K562 (cell line): ENCODE data around the gene OTOP3. TPM values are rescaled to one million over a fixed set of nuclear protein-coding genes. Genes with fewer than 3 reads are reported as not detected.

Experiments used
- ATAC-seq: fragments of 200-7000 bp; cut with Tn5 transposase; 3 replicates; pipeline ENCODE4 v1.9.1; 2020; ENCODE audit warnings: moderate library complexity
- BruUV-seq: library from RNA; stranded (reverse); fragments of 400-500 nt; replicated peaks from 2 replicates; lab custom pipeline; 2021; lab: Mats Ljungman, UMichigan
- CTCF ChIA-PET: fragments of 300-600 bp; formaldehyde crosslinking; extraction: SDS; loops from one replicate; lab custom pipeline; 2021; ENCODE audit warnings: low intra/inter-chr PET ratio; lab: Yijun Ruan, JAX
- POLR2A ChIA-PET: fragments of 300-600, 350-650 bp; sonication (Branson Sonifier 250); formaldehyde crosslinking; extraction: SDS; loops from one replicate; lab custom pipeline; 2021; ENCODE audit warnings: antibody characterized with exemption, inconsistent platforms; lab: Yijun Ruan, JAX
- DNase-seq, 4 experiments: peaks; one replicate each; pipeline versions ENCODE4 v3.0.0 to v3.0.0-alpha.2; 2011 to 2018; ENCODE audit warnings: low spot score in 3 of 4, mixed read lengths in 3 of 4; ENCODE audit errors: extremely low read depth in 1 of 4
- FAIRE-seq: peaks from 2 replicates; lab custom pipeline; 2011; peaks lifted over from hg19 to GRCh38; lab: Jason Lieb, UNC
- H2AFZ ChIP-seq: 2 replicates; pipeline ENCODE4 v1.6.0; 2011; ENCODE audit warnings: low read depth, low read length, control low read depth, inconsistent platforms
- H3K27ac ChIP-seq: fragments of 200-600 bp; 3 replicates; pipeline ENCODE4 v1.8.0; 2011; ENCODE audit warnings: low read depth, mild to moderate bottlenecking, control low read depth, inconsistent platforms, low read length, moderate library complexity, mixed read lengths; ENCODE audit errors: extremely low read depth
- H3K27me3 ChIP-seq, 2 experiments: fragments of 300-600 bp in 1 of 2; 2 replicates in 1 of 2; 3 replicates in 1 of 2; pipeline versions ENCODE4 v1.6.0 to v1.8.0; 2011; ENCODE audit warnings: inconsistent platforms in 2 of 2, low read length in 2 of 2, mild to moderate bottlenecking in 1 of 2, mixed read lengths in 1 of 2, moderate library complexity in 1 of 2; ENCODE audit not compliant: control insufficient read depth in 2 of 2, insufficient read depth in 2 of 2
- H3K36me3 ChIP-seq: fragments of 300-600 bp; 3 replicates; pipeline ENCODE4 v1.8.0; 2011; ENCODE audit warnings: mild to moderate bottlenecking, low read length, inconsistent platforms; ENCODE audit not compliant: control insufficient read depth, insufficient read depth
- H3K4me1 ChIP-seq, 2 experiments: fragments of 200-600 bp in 1 of 2; replicated peaks in 1 of 2; 2 replicates in 1 of 2; 3 replicates in 1 of 2; pipeline versions ENCODE4 v1.5.1 to v1.8.0; 2011; ENCODE audit warnings: inconsistent platforms in 2 of 2, low read length in 2 of 2, mild to moderate bottlenecking in 1 of 2, mixed read lengths in 1 of 2, moderate library complexity in 1 of 2; ENCODE audit not compliant: control insufficient read depth in 2 of 2, insufficient read depth in 2 of 2
- H3K4me2 ChIP-seq: 2 replicates; pipeline ENCODE4 v1.6.1; 2011; ENCODE audit warnings: low read length, control low read depth, inconsistent platforms, mixed read lengths; ENCODE audit not compliant: insufficient read depth
- H3K4me3 ChIP-seq: fragments of 200-600 bp; sonication (generic), shearing (Covaris generic); 2 replicates; pipeline ENCODE4 v1.5.1; 2016; ENCODE audit warnings: control low read depth, inconsistent platforms
- H3K79me2 ChIP-seq: fragments of 200-600 bp; 3 replicates; pipeline ENCODE4 v1.8.0; 2011; ENCODE audit warnings: low read length, inconsistent platforms; ENCODE audit not compliant: control insufficient read depth, insufficient read depth
- H3K9ac ChIP-seq, 2 experiments: 2 replicates each; pipeline versions ENCODE4 v1.6.0 to v1.6.1; 2011; ENCODE audit warnings: low read depth in 2 of 2, low read length in 2 of 2, control low read depth in 1 of 2, inconsistent platforms in 1 of 2, mild to moderate bottlenecking in 1 of 2, mixed read lengths in 1 of 2; ENCODE audit not compliant: insufficient read depth in 1 of 2
- H3K9me1 ChIP-seq: one replicate; pipeline ENCODE4 v1.6.0; 2011; ENCODE audit warnings: inconsistent platforms, mild to moderate bottlenecking, low read length, moderate library complexity; ENCODE audit not compliant: control insufficient read depth, insufficient read depth
- H3K9me3 ChIP-seq: replicated peaks from 2 replicates; pipeline ENCODE4 v1.5.1; 2011; ENCODE audit warnings: low read depth, low read length, inconsistent platforms; ENCODE audit not compliant: control insufficient read depth, insufficient read depth
- H4K20me1 ChIP-seq: replicated peaks from 2 replicates; pipeline ENCODE4 v1.6.1; 2011; ENCODE audit warnings: low read length, inconsistent platforms, mixed read lengths; ENCODE audit not compliant: control insufficient read depth, insufficient read depth
- BCOR ChIP-seq: fragments of 450-650 bp; IDR thresholded peaks from 2 replicates; pipeline ENCODE4 v1.6.1; 2016
- MTA2 ChIP-seq: fragments of 450-650 bp; IDR thresholded peaks from 2 replicates; pipeline ENCODE4 v1.6.1; 2016; ENCODE audit warnings: low read depth
- RBM25 ChIP-seq: fragments of 200-400 bp; formaldehyde crosslinking; IDR thresholded peaks from 2 replicates; pipeline ENCODE4 v1.6.1; 2018; ENCODE audit warnings: low read length, low read depth, moderate library complexity; ENCODE audit not compliant: severe bottlenecking
- ZFP36 ChIP-seq: fragments of 150-350 bp; IDR thresholded peaks from 2 replicates; pipeline ENCODE4 v1.6.1; 2018; ENCODE audit warnings: low read length, low read depth; ENCODE audit not compliant: partially characterized antibody
- WGBS: fragments of 100-300 bp; shearing (Covaris generic); methylation state at CpG from one replicate; pipeline ENCODE4 v1.1.6; 2016; ENCODE audit warnings: low coverage, mixed read lengths; ENCODE audit not compliant: insufficient coverage; ENCODE audit errors: missing lambda C conversion rate; 5-methylcytosine and 5-hydroxymethylcytosine counted together
- in situ Hi-C: fragments of 300-500 bp; cut with MboI; formaldehyde crosslinking; loops from 4 replicates; pipeline ENCODE4 v1.15.0; 2018; ENCODE audit warnings: inconsistent platforms, mixed read lengths
- intact Hi-C: fragments of 100-400 bp; cut with micrococcal nuclease; formaldehyde crosslinking; loops from 2 replicates; pipeline ENCODE4 v1.14.2; 2022
- polyA plus RNA-seq, 8 experiments: library from polyadenylated mRNA; depleted of rRNA in 4 of 8; stranded (reverse) in 5 of 8; unstranded in 3 of 8; fragments of >200 nt; fragmentation: Nextera tagmentation in 2 of 8; fragmentation: Illumina TruSeq in 1 of 8; extraction: Ambion mirVana in 2 of 8; extraction: Trizol in 1 of 8; gene quantifications; 2 replicates each; pipeline versions ENCODE4 v1.2.1 to v1.2.3, GENCODE V29; 2011 to 2014; ENCODE audit warnings: inconsistent platforms in 1 of 8, missing spikeins in 1 of 8
- total RNA-seq, 7 experiments: library from RNA; depleted of rRNA in 6 of 7; stranded (reverse); fragments of >200 nt in 6 of 7; fragmentation: Illumina TruSeq in 2 of 7; extraction: Trizol in 2 of 7; gene quantifications; 2 replicates each; pipeline versions ENCODE4 v1.2.1 to v1.2.3, GENCODE V29; 2011 to 2021; ENCODE audit warnings: low replicate concordance in 1 of 7
- TF ChIP-seq, protein P1 (sequence below): fragments of 250-450 bp; sonication (Bioruptor Pico); IDR thresholded peaks from 2 replicates; pipeline ENCODE4 v1.6.1; 2021; ENCODE audit warnings: mild to moderate bottlenecking

Gene OTOP3
- total and polyA plus RNA-seq, 9 of the 15 experiments (the other 6 are each of a cell fraction or from before 2014, with no cell fraction given), result not detected

- H3K9me3 ChIP-seq, result no peaks in the 10 kb centered on the region
- in situ Hi-C loops (no loop called here), intact Hi-C loops (no loop called here)
- H3K4me2 ChIP-seq, result no peak overlapping the region
- no peaks in the 10 kb centered on the region for H3K36me3 ChIP-seq
- no peak overlapping the region; a peak in 1 of 4 replicates for H3K9ac ChIP-seq
- no peaks in the 10 kb centered on the region for H3K79me2 ChIP-seq
- H3K4me3 ChIP-seq, result no peak overlapping the region
- H3K27me3 ChIP-seq, result peaks cover 32 to 57% of the 10 kb centered on the region in 2 experiments
- BruUV-seq, result no TSS peak
- no peaks in the 10 kb centered on the region for H3K9me1 ChIP-seq
- peaks cover 4 to 12% of the 10 kb centered on the region in 2 experiments; a peak in 4 of 5 replicates for H3K4me1 ChIP-seq
- no peak overlapping the region for H2AFZ ChIP-seq
- DNase-seq, result no peak
- 0 out of 2 replicates have a peak, but pooled peaks cover 4% of the 10 kb centered on the region for H4K20me1 ChIP-seq
- 23% methylated on average over 13 of the region's 21 CpGs for WGBS
- CTCF ChIA-PET, result no interaction called here
- no peak for ATAC-seq
- no peak overlapping the region for H3K27ac ChIP-seq
- TF ChIP-seq RBM25 (peak; percentile 6), BCOR (0 out of 2 replicates have a peak, but pooled peaks have one; percentile 27), ZFP36 (peak; percentile 40), MTA2 (no peak)
- TF ChIP-seq, protein P1, sequence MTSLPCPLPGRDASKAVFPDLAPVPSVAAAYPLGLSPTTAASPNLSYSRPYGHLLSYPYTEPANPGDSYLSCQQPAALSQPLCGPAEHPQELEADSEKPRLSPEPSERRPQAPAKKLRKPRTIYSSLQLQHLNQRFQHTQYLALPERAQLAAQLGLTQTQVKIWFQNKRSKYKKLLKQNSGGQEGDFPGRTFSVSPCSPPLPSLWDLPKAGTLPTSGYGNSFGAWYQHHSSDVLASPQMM (CRISPR knock-in tag), result no peak
- FAIRE-seq, result no peak
- POLR2A ChIA-PET, result no interaction called here
These were observed 5.5 kb downstream of the OTOP3 start for GRCh38 chr17:74941128-74941725.
